Stomach (tissue), 9 donors: ENCODE results near the gene LSMEM2. TPM values are rescaled to one million over a fixed set of nuclear protein-coding genes. Genes with fewer than 3 reads are reported as not detected.

Source experiments
- DNase-seq, 2 donors: peaks; one replicate each; pipeline versions ENCODE4 v3.0.0 to v3.0.0-alpha.2; 2013 to 2019
- H3K27ac ChIP-seq, 5 donors: fragments of 200-600 bp in 4 of 5; sonication (generic) in 4 of 5; one replicate each; pipeline ENCODE4 v1.5.1; 2013 to 2019; ENCODE audit warnings: mild to moderate bottlenecking in 1 of 5, moderate library complexity in 1 of 5
- H3K27me3 ChIP-seq, 3 donors: fragments of 200-600 bp; sonication (generic); one replicate each; pipeline ENCODE4 v1.5.1; 2017 to 2019; ENCODE audit warnings: mixed run types in 1 of 3
- H3K36me3 ChIP-seq, 4 donors: fragments of 200-600 bp; sonication (generic); 1 replicate in 3 of 4; 2 replicates in 1 of 4; pipeline ENCODE4 v1.5.1; 2016 to 2019
- H3K4me1 ChIP-seq, 4 donors: fragments of 200-600 bp; sonication (generic); one replicate each; pipeline ENCODE4 v1.5.1; 2016 to 2019
- H3K4me3 ChIP-seq, 4 donors: fragments of 200-600 bp; sonication (generic) in 3 of 4; one replicate each; pipeline ENCODE4 v1.5.1; 2016 to 2019; ENCODE audit warnings: mild to moderate bottlenecking in 1 of 4
- H3K9me3 ChIP-seq, 4 donors: fragments of 200-600 bp; sonication (generic); one replicate each; pipeline ENCODE4 v1.5.1; 2016 to 2019
- CTCF ChIP-seq, 7 experiments: fragments of 450-650 bp in 4 of 7; fragments of 200-600 bp in 3 of 7; sonication (generic) in 3 of 7; IDR thresholded peaks; one replicate each; pipeline ENCODE4 v1.5.1; 2016 to 2019; ENCODE audit warnings: antibody characterized with exemption in 7 of 7, control low read depth in 2 of 7, mild to moderate bottlenecking in 1 of 7
- EP300 ChIP-seq: sonication (generic); formaldehyde crosslinking; IDR thresholded peaks from one replicate; pipeline ENCODE4 v1.6.1; 2017; ENCODE audit warnings: antibody characterized with exemption
- POLR2A ChIP-seq, 4 donors: fragments of 450-650 bp; IDR thresholded peaks; one replicate each; pipeline ENCODE4 v1.6.1; 2016; ENCODE audit warnings: antibody characterized with exemption in 4 of 4, control low read depth in 2 of 4, mild to moderate bottlenecking in 1 of 4, moderate library complexity in 1 of 4
- POLR2AphosphoS5 ChIP-seq, 3 donors: sonication (generic); formaldehyde crosslinking; IDR thresholded peaks; one replicate each; pipeline ENCODE4 v1.6.1; 2016; ENCODE audit warnings: antibody characterized with exemption in 3 of 3
- WGBS, 5 donors: extraction: QIAGEN DNeasy Blood & Tissue Kit in 3 of 5; methylation state at CpG; one replicate each; pipeline versions ENCODE4 v1.1.5 to v1.1.7; 2013 to 2018; 5-methylcytosine and 5-hydroxymethylcytosine counted together
- intact Hi-C: fragments of 100-400 bp; cut with DNase I; formaldehyde crosslinking; loops from one replicate; pipeline ENCODE4 v1.15.1; 2023; ENCODE audit warnings: low total_unique reads
- polyA plus RNA-seq, 3 donors: library from polyadenylated mRNA; stranded (reverse); fragments of 200-250 nt; gene quantifications; one replicate each; pipeline ENCODE4 v1.2.3, GENCODE V29; 2013
- total RNA-seq, 5 donors: library from RNA; depleted of rRNA; stranded (reverse); fragments of >200 nt; gene quantifications; one replicate each; pipeline versions ENCODE4 v1.1.0 to v1.2.3, GENCODE V29; 2014 to 2016
- donor health status: healthy with polysubstance abuse.
- donor health status: Bipolar disorder and iron deficiency.
- donor health status: healthy.

The LSMEM2 gene
- total and polyA plus RNA-seq, 8 donors, result 0.31 to 0.58 TPM; not detected in 6

- peaks cover 63 to 92% (median 79%) of the 10 kb centered on the region in 4 donors for H3K4me1 ChIP-seq
These were observed 13.3 kb upstream of the LSMEM2 start for GRCh38 chr3:50265571-50265970.

GRCh38 chr3:50266017-50266416, 12.9 kb upstream of the LSMEM2 start:
- DNase-seq, result no peak
- H3K36me3 ChIP-seq, result peaks cover 0 to under 1% (median 0%) of the 10 kb centered on the region in 4 donors
- H3K27ac ChIP-seq, result peak overlapping the region; percentile 88 to 98 (median 95)
- peaks cover 0 to 6% (median 0%) of the 10 kb centered on the region in 3 donors for H3K27me3 ChIP-seq
- intact Hi-C loops, result no loop called here
- TF ChIP-seq CTCF (IDR thresholded peaks at IDR 0.05) (no peak), EP300 (no peak), POLR2A (IDR thresholded peaks at IDR 0.05) (no peak), POLR2AphosphoS5 (IDR thresholded peaks at IDR 0.05) (no peak)
- H3K9me3 ChIP-seq, result no peaks in the 10 kb centered on the region
- peaks cover 63 to 92% (median 79%) of the 10 kb centered on the region in 4 donors for H3K4me1 ChIP-seq
- peak overlapping the region; percentile 34 to 52 (median 45) for H3K4me3 ChIP-seq
- WGBS, 5 donors, result 54 to 73% (median 62%) methylated on average over 5 to 6 of the region's 6 CpGs

More at GRCh38 chr3:50265571-50265970, 13.3 kb upstream of the LSMEM2 start:
- Histone ChIP-seq H3K27me3 (peaks cover 0 to 6% (median 0%) of the 10 kb centered on the region in 3 donors), H3K4me3 (peak overlapping the region in 1 of 4 donors; percentile 45), H3K9me3 (no peaks in the 10 kb centered on the region), H3K27ac (peak overlapping the region; percentile 88 to 98 (median 95)), H3K36me3 (no peaks in the 10 kb centered on the region)
- intact Hi-C loops, result no loop called here
- DNase-seq, result no peak
- TF ChIP-seq CTCF (IDR thresholded peaks at IDR 0.05), result no peak
- no peak for TF ChIP-seq POLR2AphosphoS5 (IDR thresholded peaks at IDR 0.05)
- no peak for TF ChIP-seq POLR2A (IDR thresholded peaks at IDR 0.05)
- TF ChIP-seq EP300, result no peak
- WGBS, 5 donors, result 35 to 62% (median 50%) methylated on average over 1 of the region's 1 CpG

- DNase-seq, result peak in 1 of 2 donors; percentile 56
- intact Hi-C loops, result no loop called here
These were observed 12.1 kb upstream of the LSMEM2 start for GRCh38 chr3:50266836-50267235.

DNA sequence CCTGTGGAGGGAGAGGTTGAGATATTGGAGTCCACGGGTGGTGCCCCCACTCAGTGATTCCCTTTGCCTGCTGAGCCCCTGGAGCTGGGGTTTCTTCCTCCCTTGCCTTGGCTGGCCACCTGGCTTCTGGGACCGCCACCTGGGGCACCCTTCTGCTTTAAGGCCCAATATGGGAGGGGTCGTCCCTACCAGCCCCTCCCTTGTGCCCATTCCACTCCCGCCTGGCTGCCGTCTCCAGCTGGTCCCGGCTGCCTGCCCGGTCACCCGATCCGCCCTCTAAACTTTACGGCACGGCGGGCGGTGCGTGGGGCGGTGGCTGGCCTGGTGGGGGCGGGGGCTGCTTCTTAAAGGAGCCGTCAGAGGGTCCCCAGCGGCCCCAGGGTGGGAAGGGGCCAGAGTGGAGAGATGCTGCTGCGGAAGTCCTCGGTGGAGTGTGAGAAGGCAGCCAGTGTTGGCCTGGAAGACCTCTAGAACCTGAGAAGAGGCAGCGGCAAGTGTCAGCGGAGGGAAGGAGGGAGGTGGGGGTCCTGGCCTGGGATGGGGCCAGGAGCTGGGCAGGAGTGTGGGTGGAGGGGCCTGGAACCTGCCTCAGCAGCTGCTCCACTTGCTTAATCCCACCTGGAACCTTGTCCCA, 11.5 kb upstream of the LSMEM2 start:
- H3K27ac ChIP-seq, result peak overlapping the region; percentile 88 to 98 (median 95)
- peak; percentile 87 to 90 for DNase-seq
- H3K9me3 ChIP-seq, result no peaks in the 10 kb centered on the region
- peaks cover 62 to 98% (median 79%) of the 10 kb centered on the region in 4 donors for H3K4me1 ChIP-seq
- peaks cover 0 to 3% (median 0%) of the 10 kb centered on the region in 4 donors for H3K36me3 ChIP-seq
- 6 to 14% (median 9%) methylated on average over 6 to 22 of the region's 22 CpGs for WGBS, 5 donors
- no peak for TF ChIP-seq EP300
- TF ChIP-seq CTCF (IDR thresholded peaks at IDR 0.05), result no peak
- peak in 2 of 4 donors; percentile 44 to 61 for TF ChIP-seq POLR2A (IDR thresholded peaks at IDR 0.05)
- peak; percentile 55 to 92 (median 89) for TF ChIP-seq POLR2AphosphoS5 (IDR thresholded peaks at IDR 0.05)
- H3K27me3 ChIP-seq, result peaks cover 0 to 6% (median 0%) of the 10 kb centered on the region in 3 donors
- intact Hi-C loops, result no loop called here
- H3K4me3 ChIP-seq, result peak overlapping the region; percentile 34 to 52 (median 45)

More at GRCh38 chr3:50266836-50267235, 12.1 kb upstream of the LSMEM2 start:
- Histone ChIP-seq H3K9me3 (no peaks in the 10 kb centered on the region), H3K27me3 (peaks cover 0 to 6% (median 0%) of the 10 kb centered on the region in 3 donors), H3K4me1 (peaks cover 62 to 93% (median 77%) of the 10 kb centered on the region in 4 donors), H3K27ac (peak overlapping the region; percentile 88 to 98 (median 95)), H3K4me3 (peak overlapping the region; percentile 34 to 52 (median 45)), H3K36me3 (peaks cover 0 to 3% (median 0%) of the 10 kb centered on the region in 4 donors)
- 12 to 48% (median 25%) methylated on average over 3 to 7 of the region's 7 CpGs for WGBS, 5 donors
- TF ChIP-seq CTCF (IDR thresholded peaks at IDR 0.05) (no peak), POLR2A (IDR thresholded peaks at IDR 0.05) (no peak), POLR2AphosphoS5 (IDR thresholded peaks at IDR 0.05) (no peak), EP300 (no peak)
